GM13976 (cell line): ENCODE results near the gene MED16.
"Not testable (repeated sequence)": the region's sequence is repeated elsewhere in the genome, so short reads cannot be mapped to it uniquely, and the experiment has no call there.

ENCODE experiments used
- DNase-seq: peaks from one replicate; pipeline ENCODE4 v3.0.0; 2012; ENCODE audit warnings: low spot score
- in situ Hi-C: fragments of 300-500 bp; cut with MboI; formaldehyde crosslinking; loops from one replicate; pipeline ENCODE4 v1.12.0; 2022; ENCODE audit warnings: low sequenced_read_pairs, mixed read lengths, inconsistent platforms; ENCODE audit not compliant: unreplicated experiment
- TF ChIP-seq, protein P1 (sequence below): IDR thresholded peaks from 2 replicates; pipeline ENCODE4 v1.5.1; 2012; ENCODE audit warnings: borderline replicate concordance, mild to moderate bottlenecking; ENCODE audit not compliant: insufficient read depth; ENCODE audit errors: extremely low read depth, missing control alignments, control extremely low read depth

The MED16 gene

DNA sequence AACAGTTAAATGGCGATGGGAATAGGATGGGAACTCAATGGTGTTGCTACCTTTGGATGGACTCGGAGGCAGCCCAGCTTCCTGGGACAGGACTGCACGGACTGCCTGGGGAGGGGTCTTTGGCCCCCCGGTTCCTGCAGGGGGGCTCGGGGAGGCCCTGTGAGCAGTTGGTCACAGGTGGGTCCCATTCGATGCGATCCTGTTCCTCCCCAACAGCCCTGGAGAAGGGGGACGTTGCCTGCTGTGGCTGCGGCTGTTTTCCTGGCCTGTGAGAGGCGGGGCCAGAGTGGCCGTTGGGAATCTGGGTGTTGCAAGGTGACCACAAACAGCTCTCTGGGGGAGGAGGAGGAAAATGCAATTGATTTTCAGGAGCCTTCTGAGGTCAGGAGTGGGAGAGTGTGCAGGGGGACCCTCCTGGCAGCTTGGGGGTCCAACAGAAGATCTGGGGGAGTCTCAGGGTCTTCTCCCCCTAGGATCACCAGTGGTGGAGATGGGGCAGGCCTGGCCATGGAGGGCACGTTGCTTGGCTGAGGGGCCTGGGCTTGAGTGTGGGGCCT is 69.3 kb downstream of the MED16 start:
- TF ChIP-seq, protein P1, sequence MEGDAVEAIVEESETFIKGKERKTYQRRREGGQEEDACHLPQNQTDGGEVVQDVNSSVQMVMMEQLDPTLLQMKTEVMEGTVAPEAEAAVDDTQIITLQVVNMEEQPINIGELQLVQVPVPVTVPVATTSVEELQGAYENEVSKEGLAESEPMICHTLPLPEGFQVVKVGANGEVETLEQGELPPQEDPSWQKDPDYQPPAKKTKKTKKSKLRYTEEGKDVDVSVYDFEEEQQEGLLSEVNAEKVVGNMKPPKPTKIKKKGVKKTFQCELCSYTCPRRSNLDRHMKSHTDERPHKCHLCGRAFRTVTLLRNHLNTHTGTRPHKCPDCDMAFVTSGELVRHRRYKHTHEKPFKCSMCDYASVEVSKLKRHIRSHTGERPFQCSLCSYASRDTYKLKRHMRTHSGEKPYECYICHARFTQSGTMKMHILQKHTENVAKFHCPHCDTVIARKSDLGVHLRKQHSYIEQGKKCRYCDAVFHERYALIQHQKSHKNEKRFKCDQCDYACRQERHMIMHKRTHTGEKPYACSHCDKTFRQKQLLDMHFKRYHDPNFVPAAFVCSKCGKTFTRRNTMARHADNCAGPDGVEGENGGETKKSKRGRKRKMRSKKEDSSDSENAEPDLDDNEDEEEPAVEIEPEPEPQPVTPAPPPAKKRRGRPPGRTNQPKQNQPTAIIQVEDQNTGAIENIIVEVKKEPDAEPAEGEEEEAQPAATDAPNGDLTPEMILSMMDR, result no peak
- in situ Hi-C loops, result no loop called here
- DNase-seq, result no peak

DNA sequence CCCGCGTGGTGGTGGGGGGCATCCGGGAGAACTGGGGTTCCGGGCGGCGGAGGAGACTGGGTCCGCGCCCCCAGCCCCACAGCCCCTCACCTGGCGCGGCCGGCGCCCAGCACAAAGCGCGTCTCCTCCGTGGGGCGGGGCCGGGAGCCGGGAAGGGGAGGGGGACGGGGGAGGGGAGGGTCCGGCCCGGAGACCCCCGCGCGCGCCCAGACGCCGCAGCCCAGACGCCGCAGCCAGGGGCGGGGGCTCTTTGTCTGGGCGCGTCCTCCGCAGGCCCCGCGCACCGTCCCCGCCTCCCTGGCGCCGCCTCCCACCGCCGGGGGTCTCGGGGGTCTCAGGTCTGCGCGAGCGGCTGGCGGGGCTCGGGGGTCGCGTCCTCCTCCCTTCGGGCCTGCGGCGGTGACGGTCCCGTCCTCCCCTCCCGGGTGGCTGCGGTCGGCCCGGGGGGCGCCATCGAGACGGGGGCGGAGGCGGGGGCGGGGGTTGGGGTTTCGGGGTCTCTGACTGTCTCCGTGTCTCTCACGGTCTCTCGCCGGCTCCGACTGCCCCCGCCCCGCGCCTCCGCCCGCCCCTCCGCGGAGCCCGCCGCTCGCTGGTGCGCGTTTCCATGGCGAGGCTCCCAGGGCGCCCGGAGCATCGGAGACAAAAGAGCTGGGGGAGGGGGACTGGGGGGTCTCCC is 71.0 kb downstream of the MED16 start, which contains the start of gene PLPPR3:
PLPPR3 (minus strand) TSS at position 131 of the 679 bp plus-strand sequence. CDS start 396 bp downstream, outside the sequence.
- in situ Hi-C loops, result no loop called here
- DNase-seq, result no peak
- TF ChIP-seq, protein P1, result no peak

DNA sequence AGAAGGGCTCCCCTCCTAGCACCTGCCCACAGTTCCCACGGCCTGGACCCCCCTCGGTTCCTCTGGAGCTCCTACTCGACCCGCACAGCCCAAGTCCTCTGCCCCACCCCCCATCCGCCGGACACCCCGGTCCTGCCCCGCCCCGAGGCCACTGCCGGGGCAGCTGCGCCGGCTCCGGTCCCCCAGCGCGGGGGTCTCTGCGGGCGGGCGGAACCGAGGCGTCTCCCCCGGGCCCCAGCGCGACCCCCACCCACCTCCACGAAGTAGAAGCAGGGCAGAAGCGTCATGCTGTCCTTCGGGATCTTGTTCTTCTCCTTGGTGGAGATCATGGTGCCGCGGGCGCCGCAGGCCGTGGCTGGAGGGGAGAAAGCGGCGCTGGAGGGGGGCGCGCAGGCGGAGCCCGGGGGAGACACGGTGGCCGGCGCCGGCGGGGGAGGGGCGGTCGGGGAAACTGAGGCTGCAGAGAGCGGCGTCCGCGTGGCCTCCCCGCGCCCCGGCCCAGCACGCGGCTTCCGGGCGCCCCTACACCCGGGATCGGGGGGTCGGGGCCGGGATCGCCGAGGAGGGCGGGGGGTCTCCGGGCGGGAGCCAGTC is 71.7 kb downstream of the MED16 start:
- TF ChIP-seq, protein P1, result no peak
- no peak for DNase-seq
- in situ Hi-C loops, result no loop called here

DNA sequence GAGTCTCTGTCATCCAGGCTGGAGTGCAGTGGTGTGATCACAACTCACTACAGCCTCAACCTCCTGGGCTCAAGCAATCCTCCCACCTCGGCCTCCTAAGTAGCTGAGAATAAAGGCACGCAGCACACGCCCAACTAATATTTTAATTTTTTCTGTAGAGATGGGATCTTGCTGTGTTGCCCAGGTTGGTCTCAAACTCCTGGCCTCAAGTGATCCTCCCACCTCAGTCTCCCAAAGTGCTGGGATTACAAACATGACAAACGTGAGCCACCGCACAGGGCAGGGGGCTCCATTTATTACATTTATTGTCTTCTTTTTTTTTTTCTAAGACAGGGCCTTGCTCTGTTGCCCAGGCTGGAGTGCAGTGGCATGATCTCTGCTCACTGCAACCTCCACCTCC is 72.8 kb downstream of the MED16 start:
- in situ Hi-C loops, DNase-seq: not testable (repeated sequence)
